T47D (cell line): ENCODE measurements around the gene ZNF778.

Experiments
- DNase-seq, 2 experiments: peaks; one replicate each; pipeline versions ENCODE4 v3.0.0 to v3.0.0-alpha.2; 2011 to 2012; ENCODE audit warnings: low read depth in 1 of 2, low spot score in 1 of 2
- JUND ChIP-seq: IDR thresholded peaks from 2 replicates; pipeline ENCODE4 v1.6.1; 2012; ENCODE audit warnings: low read depth
- in situ Hi-C: cut with HindIII; loops from 2 replicates; pipeline ENCODE4 v1.10.0; 2016; ENCODE audit warnings: low sequenced_read_pairs, low pct_unique_long_range_greater_than_20kb

Gene ZNF778

GRCh38 chr16:89194340-89195311, 22.9 kb upstream of the ZNF778 start:
- TF ChIP-seq JUND = no peak
- in situ Hi-C loops = no loop called here
- no peak for DNase-seq

GRCh38 chr16:89195521-89196171, 21.9 kb upstream of the ZNF778 start:
- no peak for DNase-seq
- in situ Hi-C loops = no loop called here
- no peak for TF ChIP-seq JUND

GRCh38 chr16:89197033-89197632, 20.4 kb upstream of the ZNF778 start:
- no peak for DNase-seq
- TF ChIP-seq JUND = no peak
- in situ Hi-C loops = no loop called here

- DNase-seq = peak in 1 of 2 experiments; percentile 37
- in situ Hi-C loops = no loop called here
- TF ChIP-seq JUND = no peak
Measured at GRCh38 chr16:89197633-89198416, 19.7 kb upstream of the ZNF778 start.

- TF ChIP-seq JUND = no peak
- in situ Hi-C loops = no loop called here
- no peak for DNase-seq
Measured at GRCh38 chr16:89198417-89199240, 18.9 kb upstream of the ZNF778 start.

GRCh38 chr16:89199241-89200123, 18.0 kb upstream of the ZNF778 start:
- TF ChIP-seq JUND = no peak
- DNase-seq = no peak
- in situ Hi-C loops = no loop called here

- DNase-seq = no peak
- in situ Hi-C loops = no loop called here
- no peak for TF ChIP-seq JUND
Measured at GRCh38 chr16:89200124-89200849, 17.2 kb upstream of the ZNF778 start, which contains the start of gene SLC22A31. Gene SLC22A31 (minus strand): TSS chr16:89200537. CDS start chr16:89200501, 36 bp downstream.

- DNase-seq = no peak
- in situ Hi-C loops = no loop called here
- TF ChIP-seq JUND = no peak
Measured at GRCh38 chr16:89200850-89201411, 16.6 kb upstream of the ZNF778 start.

- in situ Hi-C loops = no loop called here
- peak; percentile 95 to 98 for DNase-seq
- TF ChIP-seq JUND = no peak
Measured at GRCh38 chr16:89201439-89202377, 15.8 kb upstream of the ZNF778 start.
